ENCODE results near the gene ADAD1. TPM values are rescaled to one million over a fixed set of nuclear protein-coding genes. Genes with fewer than 3 reads are reported as not detected.

Gene ADAD1
- total RNA-seq, result not detected in 2 replicates

GRCh38 chr4:122378711-122379110 lies at the start of gene ADAD1:
Gene ADAD1, plus strand, starts transcription at chr4:122379011. Its CDS starts 1,059 bp downstream, at chr4:122380070.

GRCh38 chr4:122456231-122457116 lies 77.7 kb downstream of the ADAD1 start, which contains the start of gene IL2:
Gene IL2, minus strand, starts transcription at chr4:122456725. Its CDS starts 285 bp downstream, at chr4:122456440.

Other genes starting within 250 kb of the ADAD1 start
- gene BLTP1, start 226.7 kb upstream of the ADAD1 start, total RNA-seq, result 117 TPM in 2 replicates
- gene IL2, start 77.7 kb downstream of the ADAD1 start, total RNA-seq, result not detected in 2 replicates
- gene IL21, start 242.1 kb downstream of the ADAD1 start, total RNA-seq, result not detected in 2 replicates

Measured in smooth muscle cell of the pulmonary artery (primary cell).